ENCODE measurements around the gene SKAP1.

GRCh38 chr17:48246612-48247011 lies 183.4 kb downstream of the SKAP1 start:
- TF ChIP-seq CTCF (IDR thresholded peaks at IDR 0.05; ENCODE audit: insufficient read depth, low read length) (no peak), REST (IDR thresholded peaks at IDR 0.05; ENCODE audit: insufficient replicate concordance, low read depth) (no peak), POLR2AphosphoS5 (IDR thresholded peaks at IDR 0.05; ENCODE audit: low read depth) (no peak), SPI1 (IDR thresholded peaks at IDR 0.05; ENCODE audit: borderline replicate concordance, low read depth) (no peak), GABPA (IDR thresholded peaks at IDR 0.05; ENCODE audit: low read depth) (no peak)

Measured in HL-60 (cell line).